Pons (tissue), 1 donor: ENCODE data around the gene TMCO4.
"Not testable (repeated sequence)": the region's sequence is repeated elsewhere in the genome, so short reads cannot be mapped to it uniquely, and the experiment has no call there.

Source experiments
- DNase-seq: peaks from one replicate; pipeline ENCODE4 v3.0.0-alpha.2; 2016; ENCODE audit warnings: low spot score

The TMCO4 gene

DNA sequence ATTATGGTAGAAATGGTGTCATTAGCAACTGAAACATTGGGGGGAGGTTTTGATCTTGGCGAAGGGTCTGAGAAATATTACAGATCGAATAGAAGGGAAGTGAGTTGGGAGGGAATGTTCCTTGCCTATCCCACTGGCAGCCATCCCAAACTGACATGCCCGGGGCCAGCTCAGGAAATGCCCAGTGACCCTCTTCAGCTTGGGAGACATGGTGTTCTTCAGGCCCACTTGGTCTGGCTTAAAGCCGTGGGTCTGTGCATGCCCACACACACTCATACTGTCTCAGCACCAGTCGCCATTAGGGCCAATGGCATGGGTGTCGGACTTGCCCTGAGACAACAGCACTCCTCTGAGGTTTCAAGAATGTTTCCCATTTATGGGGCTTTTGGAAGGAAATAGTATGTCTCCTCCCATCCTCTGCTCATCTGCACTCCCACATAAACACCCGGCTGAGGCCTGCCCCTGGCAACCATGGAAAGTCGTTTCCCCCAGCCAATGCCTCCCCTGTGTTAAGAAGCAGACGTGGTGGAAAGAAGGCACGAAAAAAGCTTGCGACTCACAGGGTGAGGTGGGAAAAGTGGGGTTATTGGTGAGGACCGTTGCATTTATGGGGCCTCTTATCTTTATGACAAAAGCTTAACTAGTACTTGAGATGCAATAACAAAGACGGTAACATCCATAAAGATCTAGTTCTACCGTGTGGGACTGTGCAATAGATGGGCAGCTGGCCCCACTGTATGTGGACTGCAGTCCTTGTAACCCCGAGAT, 13.3 kb upstream of the TMCO4 start:
- no peak for DNase-seq

DNA sequence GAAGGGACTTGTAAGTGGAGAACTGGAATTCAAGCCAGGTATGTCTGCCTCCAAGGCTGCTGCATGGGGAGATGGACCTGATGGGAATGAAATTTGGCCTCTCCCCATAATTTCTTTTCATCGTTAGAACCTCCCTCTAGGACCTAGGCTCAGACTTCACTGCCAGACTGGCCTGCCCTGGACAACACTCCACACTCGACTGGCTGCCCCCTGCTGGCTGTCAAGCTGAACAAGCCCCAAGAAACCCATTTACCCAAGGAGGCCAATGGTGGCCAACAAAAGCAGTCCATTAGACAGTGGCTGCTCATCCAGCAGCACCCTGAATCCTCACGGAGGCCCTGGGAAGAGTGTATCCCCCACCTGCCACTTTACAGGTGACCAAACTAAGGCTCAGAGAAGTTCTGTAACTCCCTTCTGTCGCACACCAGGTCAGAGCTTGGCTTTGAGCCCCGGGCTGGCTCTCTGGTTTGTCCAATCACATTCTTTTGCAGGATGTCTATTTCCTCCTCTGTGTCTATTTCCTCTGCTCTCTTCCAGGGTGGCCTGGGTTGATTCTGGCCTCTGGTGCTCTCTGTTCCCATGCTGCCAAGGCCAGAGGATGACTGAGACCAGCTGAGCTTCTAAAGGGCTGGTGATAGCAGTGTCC, 11.6 kb upstream of the TMCO4 start:
- DNase-seq, result peak; percentile 9

DNA sequence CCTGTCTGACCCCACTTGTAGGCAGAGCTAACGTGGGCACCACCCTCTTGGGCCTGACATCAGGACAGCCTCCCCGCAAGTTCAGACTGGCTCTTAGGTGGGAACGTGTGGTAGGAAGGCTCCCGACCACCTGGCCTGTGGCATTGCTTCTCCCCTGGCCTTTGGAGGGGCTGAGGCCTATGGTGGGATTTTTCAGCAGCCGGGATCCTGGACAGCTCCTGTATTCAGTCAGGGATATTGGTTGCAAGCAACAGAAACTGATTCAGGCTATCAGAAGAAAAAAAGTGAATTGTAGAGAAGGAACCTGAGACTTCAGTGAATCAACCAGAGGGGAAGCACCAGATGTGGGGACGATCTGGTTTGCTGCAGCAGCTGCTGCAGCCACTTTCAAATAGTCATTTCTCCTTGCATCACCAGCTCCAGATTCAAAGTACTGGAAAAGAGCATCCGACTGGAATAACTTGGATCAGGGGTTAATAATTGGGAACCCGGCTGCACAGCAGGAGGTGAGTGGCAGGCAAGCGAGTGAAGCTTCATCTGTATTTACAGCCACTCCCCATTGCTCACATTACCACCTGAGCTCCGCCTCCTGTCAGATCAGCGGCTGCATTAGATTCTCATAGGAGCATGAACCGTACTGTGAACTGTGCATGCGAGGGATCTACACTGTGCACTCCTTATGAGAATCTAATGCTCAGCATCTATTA, 9.5 kb upstream of the TMCO4 start:
- DNase-seq, result no peak

DNA sequence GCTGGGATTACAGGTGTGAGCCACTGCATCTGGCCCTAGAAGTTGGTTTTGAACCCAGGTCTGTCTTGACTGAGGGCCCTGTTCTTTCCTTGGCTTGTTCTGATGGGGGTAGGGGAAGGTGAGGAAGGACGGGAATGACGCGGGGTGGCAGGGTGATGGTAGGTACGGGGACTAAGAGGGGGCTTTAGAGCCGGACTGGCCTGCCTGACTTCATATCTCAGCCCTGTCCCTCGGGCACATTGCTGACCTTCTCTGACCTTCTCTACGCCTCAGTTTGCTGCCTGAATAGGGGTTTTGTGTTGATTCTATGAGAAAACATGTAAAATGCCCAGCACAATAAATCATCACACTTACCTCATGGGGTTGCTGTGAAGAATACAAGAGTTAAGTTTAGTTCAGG, 8.6 kb upstream of the TMCO4 start:
- no peak for DNase-seq

DNA sequence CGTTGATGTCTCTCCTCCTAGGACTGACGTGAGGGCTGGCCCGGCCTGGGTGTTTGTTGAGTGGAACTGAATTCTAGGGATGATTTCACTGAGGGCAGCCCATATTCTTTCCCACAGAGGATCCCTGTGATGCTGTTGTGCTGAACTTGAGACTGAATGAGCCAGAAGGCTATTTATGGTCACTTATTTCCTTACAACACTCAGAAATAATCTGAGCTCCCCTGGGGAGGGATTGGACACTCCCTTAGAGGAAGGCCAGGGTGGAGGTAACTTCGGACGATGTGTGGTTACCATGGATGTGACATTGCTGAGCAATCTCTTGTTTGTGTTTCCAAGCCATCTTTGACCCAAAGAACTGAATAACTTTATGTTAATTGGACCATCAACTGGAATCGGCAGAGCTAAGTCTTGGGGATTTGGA, 5.1 kb upstream of the TMCO4 start:
- no peak for DNase-seq

DNA sequence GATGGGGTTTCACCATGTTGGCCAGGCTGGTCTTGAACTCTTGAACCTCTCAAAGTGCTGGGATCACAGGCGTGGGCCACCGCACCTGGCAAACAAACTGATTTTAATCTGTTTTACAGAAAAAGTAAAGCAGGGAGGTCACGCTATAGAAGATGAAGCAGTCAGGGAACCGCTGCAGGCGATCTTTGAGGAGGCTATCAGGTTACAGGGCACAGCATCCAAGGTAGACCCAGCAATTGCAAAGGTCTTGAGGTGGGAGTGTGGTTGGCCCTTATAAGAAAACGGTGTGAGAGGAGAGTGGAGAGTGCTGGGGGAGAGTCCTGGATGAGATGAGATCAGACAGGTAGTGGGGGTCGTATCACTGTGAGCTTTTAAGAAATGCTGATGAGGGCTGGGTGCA, 2.6 kb upstream of the TMCO4 start:
- no peak for DNase-seq

DNA sequence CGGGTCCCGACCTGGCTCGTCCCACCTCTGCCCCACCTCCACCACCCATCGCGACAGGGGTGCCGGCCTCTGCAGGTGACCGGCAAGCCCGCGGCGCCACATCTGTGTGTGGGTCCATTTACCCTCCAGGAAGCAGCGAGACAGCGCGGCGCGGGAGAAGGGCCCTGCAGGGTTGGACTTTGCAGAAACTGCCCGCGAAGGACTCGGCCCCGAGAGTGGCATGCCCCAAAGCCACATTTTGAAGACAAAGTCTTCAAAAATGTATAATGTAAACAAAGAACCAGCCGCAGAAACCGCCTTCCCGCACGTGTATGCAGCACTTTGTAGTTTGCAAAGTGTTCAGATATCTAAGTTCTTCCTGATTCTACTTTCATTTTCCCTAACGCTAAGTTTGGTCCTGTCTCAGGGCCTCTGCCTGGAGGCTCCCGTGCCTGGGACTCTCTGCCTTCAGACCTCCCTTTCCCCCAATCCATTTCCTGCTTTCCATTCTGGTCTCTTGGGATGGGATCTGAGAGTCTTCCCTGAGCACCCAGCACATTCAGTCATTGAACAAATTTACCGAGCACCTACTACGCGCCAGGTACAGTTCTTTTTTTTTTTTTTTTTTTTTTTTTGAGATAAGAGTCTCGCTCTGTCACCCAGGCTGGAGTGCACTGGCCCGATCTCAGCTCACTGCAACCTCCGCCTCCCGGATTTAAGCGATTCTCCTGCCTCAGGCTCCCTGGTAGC, 524 bp upstream of the TMCO4 start:
- DNase-seq, result peak; percentile 12

DNA sequence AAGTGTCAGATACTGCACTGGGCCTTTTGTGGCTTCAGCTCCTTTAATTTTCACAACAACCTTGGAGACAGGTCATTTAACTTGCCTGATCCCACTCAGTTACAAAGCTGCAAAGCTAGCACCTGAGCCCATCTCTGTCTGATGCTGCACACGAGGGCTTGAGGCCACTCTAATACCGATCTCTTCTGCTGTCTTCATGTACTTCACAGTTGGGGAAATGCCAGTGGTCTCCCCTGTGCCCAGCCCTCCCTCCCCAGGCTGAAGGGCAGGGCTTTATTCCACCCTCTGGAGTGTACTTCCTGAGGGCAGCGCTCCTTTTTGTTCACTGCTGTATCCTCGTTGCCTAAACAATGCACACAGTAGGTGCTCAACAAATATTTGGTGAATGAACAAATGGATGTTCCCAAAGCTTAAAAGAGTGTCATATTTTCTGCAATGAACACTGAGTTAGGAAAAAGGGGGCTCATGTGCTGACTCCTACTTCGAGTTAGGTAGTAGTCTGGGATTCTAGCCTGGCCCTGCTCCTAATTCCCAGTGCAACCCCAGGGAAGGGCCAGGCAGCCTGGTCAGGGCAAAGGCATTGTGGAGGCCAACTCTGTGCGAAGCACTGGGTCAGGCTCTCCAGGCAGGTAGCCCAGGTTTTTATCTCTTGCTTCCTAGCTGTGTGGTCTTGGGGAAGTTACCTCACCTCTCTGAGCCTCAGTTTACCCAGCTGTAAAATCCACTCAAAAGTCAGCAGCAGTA, 1.1 kb downstream of the TMCO4 start:
- DNase-seq, result no peak

DNA sequence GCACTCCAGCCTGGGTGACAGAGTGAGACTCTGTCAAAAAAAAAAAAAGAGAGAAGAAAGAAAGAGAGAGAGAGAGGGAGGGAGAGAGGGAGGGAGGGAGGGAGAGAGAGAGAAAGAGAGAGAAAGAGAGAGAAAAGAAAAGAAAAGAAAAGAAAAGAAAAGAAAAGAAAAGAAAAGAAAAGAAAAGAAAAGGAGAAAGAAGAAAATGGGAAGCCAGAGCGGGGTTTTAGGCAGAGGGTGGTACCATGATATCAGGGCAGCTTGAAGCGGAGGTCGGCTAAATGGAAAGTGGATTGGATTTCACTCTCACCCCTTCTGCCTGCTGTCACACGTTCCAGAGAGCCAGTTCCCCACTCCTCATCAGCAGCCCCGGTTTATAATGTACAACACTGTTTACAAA, 1.9 kb downstream of the TMCO4 start:
- DNase-seq, result no peak

DNA sequence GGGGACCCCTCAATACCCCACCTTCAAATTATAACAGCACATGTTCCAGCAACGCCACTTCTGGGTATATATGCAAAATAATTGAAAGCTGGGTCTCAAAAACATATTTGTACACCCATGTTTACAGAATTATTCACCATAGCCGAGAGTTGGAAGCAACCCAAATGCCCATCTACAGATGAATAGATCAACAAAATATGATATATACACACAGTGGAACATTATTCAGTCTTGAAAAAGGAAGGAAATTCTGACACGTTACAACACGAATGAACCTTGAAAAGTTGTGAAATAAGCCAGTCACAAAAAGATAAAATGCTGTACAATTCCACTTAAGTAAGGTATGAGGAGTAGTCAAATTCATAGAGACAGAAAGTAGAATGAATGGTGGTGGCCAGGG, 5.1 kb downstream of the TMCO4 start:
- DNase-seq, result no peak

DNA sequence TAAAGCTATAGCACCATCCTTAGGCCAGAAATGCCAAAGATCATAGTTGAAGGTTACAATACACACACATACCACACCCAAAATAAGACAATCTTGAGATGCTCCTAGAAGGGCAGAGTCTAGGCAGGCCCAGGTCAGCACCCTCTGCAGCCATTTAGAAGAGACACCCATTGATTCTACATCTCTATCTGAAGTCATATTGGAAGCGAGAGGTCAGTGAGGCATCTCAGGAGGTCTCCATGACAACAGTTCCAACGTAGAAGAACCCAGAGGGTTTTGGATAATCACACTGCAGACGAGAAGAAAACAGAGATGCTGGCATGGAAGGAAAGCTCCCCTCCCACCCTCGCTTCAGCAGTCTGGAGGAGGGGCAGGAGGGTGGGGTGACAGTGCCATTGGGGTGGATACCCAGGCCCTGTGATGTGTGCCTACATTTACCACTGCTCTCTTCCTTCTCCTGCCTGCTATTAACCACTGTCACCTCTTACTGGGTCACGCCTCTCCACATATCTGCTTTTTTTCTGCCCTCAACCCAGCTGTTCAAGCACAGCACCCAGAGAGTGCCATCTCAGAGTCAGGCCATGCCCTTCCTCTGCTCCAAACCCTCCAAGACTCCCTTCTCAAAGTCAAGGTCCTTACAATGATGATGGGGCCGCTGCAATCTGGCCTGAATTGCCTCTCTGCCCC, 6.2 kb downstream of the TMCO4 start:
- no peak for DNase-seq

DNA sequence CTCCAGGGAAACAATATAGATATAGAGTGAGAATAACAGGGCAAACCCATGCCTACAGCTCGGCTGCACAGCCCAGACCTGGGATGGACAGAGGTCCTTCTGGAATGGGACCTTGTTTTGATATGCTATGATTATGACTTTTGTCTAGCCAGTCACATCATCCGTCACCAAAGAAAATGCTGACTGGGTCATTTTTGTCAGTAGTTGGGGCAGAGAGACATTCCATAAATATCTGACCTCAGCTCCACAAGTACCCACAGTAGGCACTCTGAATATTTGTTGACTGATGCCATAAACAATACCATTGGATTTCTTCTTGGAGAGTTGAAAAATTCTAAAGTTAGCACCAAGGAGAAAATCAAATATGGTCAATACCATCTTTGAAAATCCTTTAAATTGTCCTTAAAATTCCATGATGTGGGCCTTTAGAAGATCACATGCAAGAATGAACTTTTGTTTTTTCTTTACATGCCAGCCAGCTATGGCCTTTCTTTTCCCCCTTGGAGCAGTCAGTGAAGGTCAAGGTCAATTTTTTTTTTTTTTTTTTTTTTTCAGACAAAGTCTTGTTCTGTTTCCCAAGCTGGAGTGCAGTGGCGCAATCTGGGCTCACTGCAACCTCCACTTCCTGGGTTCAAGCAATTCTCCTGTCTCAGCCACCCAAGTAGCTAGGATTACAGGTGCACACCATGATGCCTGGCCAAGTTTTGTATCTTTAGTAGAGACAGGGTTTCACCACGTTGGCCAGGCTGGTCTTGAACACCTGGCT, 7.3 kb downstream of the TMCO4 start:
- no peak for DNase-seq

DNA sequence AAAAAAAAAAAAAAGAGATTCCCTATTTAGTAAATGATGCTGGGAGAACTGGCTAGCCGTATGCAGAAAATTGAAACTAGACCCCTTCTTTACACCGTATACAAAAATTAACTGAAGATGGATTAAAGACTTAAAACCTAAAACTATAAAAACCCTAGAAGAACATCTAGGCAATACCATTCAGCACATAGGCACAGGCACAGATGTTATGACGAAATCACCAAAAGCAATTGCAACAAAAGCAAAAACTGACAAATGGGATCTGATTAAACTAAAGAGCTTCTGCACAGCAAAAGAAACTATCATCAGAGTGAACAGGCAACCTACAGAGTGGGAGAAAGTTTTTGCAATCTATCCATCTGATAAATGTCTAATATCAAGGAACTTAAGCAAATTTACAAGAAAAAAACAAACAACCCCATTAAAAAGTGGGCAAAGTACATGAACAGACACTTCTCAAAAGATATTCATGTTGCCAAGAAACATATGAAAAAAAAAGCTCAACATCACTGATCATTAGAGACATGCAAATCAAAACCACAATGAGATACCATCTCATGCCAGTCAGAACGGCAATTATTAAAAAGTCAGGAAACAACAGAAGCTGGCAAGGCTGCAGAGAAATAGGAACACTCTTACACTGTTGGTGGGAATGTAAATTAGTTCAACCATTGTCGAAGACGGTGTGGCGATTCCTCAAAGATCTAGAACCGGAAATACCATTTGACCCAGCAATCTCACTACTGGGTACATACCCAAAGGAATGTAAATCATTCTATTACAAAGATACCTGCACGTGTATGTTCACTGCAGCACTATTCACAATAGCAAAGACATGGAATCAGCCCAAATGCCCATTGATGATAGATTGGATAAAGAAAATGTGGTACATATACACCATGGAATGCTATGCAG, 9.4 kb downstream of the TMCO4 start:
- DNase-seq, result not testable (repeated sequence)

DNA sequence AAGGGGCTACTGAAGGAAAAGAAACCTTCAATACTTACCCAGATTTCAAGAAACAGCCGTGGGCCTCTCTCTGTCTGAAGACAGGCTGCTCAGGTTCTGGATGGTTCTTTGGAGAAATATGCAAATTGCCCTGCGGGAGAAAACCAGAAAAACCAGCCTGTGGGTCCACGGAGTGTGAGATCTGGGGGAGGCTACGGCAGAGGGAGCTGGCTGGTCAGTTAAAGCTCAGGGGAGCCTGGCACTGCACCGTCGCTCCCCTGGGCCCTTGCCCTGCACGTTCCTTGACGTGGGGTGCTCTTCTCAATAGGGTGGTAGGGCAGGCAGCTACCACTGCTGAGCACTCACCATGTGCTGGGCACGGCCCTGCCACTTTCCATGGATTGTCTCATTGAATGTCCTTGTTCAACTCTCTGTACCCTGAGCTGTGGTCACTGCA, 12.7 kb downstream of the TMCO4 start:
- no peak for DNase-seq

DNA sequence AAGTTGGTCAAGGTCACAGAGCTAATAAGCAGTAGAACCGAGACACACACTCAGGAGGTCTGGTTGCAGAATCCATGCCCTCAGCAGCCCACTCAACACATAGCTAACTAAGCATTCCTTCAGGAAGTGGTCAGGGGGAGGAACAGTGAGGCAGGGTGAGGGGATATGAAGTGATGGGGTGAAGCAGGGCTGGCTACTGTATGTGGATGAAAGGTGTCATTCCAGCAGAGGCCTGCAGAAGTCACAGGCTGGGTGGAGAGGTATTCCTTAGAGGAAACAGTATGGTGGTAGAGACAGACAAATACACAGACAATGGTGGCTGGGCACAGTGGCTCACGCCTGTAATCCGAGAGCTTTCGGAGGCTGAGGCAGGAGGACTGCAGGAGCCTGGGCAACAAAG, 14.1 kb downstream of the TMCO4 start:
- DNase-seq, result no peak

DNA sequence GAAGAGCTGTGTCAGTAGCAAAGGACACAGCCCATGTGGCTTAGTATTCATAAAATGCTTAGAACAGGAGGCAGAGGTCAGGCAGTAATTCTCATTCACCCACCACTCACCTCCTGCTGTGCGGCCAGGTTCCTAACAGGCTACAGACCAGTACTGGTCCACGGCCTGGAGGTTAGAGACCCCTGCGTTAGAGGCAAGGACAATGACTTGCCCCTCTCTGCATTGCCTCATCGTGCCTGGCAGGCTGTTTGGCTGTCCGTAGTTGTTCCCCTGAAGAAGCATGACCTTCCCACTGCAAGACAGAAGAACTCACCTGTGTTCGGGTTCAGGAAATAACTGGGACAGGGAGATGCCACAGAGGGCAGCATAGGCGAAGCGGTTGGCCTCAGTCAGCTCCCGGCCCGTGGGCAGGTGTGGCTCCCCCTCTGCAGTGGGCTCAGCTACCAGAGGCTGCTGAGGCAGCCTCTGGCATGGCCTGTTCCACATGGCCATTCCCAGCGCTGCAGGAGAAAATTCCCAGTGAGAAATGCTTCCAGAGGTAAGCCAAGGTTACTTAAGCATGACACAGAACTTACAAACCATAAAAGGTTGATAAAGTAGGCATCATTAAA, 19.3 kb downstream of the TMCO4 start:
- DNase-seq, result no peak

DNA sequence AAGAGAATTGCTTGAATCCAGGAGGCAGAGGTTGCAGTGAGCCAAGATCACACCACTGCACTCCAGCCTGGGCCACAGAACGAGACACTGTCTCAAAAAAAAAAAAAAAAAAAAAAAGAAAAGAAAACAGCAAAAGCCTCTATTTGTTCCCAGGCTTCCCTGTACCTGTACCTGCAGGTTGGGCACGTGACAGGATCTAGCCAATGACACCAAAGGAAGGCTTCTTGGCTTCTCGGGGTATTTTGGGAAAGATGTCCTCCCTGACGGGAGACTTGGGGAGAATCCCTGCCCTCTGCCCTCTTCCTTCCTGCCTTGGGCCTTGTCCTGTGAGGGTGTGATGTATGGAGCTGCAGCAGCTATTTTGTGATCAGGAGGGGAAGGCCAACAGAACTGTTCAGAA, 22.8 kb downstream of the TMCO4 start:
- DNase-seq, result no peak

DNA sequence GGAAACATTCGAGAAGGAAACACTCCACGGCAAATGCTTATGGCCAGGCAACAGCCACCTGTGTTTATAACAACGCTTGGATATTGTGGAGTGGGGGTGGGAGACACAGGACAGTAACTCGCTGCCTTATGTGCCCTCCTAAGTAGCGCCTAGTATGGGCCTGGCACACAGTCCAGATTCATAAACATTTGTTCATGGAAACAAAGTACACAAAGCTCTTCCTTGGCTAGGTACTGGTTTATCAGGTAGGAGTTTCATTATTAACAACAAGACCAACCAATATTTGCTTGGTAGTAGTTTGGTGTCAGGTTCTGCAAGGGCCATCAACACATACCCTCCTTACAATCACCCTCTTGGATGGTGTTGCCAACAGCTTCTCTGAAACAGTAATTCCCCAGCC, 23.4 kb downstream of the TMCO4 start:
- no peak for DNase-seq

DNA sequence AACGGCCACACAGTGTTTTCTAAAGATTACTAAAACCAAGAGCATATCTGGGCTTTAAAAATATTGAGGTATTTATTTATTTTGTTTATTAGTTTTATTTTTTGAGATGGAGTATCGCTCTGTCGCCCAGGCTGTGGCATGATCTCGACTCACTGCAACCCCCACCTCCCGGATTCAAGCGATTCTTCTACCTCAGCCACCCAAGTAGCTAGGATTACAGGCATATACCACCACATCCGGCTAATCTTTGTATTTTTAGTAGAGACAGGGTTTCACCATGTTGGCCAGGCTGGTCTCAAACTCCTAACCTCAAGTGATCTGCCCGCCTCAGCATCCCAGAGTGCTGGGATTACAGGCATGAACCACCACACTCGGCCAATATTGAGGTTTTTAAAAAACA, 23.9 kb downstream of the TMCO4 start:
- no peak for DNase-seq
